ENCODE data around the gene SEPTIN1.

SEPTIN1 gene

DNA sequence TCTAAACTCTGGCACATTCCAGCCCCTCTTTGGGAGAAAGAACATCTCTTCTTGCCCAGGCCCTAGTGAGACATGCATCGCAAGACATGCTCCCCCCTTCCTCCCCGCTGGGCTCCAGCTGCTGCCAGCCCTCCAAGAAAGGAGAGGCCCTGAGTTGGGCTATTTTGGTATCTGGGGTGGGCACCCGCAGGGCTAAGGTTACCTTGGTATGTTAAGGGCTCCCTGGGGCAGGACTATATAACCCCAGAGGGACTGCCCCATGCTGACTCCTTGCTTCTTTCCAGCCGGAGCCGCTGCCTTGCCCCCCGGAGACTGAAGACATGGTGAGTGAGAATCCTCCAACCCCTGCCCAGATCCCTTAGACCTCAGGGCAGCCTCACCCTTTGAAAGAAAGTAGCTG is 7.8 kb downstream of the SEPTIN1 start, which contains the start of gene MYL11:
TSS of gene MYL11 (plus strand) at position 265 of the 400 bp plus-strand sequence. CDS start at position 321, 56 bp downstream.
- DNase-seq: no peak

DNA sequence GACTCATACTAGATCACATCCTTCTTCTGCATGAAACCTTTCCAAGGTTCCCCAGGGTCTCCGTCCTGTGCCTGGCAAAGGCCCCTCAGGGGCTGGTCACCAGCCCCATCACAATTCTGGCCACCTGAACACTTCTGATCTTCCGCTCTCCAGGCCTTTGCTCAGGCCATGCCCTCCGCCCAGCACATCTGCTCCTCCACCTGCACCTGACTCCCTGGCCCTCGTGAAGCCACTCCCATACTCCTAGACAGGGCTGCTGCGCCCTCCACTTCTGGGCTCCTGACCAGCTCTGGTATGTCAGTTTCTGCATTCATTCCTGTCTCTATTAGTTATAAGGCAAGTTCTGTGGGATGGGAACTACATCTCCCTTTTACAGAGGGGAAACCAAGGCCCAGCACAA is 9.6 kb downstream of the SEPTIN1 start:
- no peak for DNase-seq

DNA sequence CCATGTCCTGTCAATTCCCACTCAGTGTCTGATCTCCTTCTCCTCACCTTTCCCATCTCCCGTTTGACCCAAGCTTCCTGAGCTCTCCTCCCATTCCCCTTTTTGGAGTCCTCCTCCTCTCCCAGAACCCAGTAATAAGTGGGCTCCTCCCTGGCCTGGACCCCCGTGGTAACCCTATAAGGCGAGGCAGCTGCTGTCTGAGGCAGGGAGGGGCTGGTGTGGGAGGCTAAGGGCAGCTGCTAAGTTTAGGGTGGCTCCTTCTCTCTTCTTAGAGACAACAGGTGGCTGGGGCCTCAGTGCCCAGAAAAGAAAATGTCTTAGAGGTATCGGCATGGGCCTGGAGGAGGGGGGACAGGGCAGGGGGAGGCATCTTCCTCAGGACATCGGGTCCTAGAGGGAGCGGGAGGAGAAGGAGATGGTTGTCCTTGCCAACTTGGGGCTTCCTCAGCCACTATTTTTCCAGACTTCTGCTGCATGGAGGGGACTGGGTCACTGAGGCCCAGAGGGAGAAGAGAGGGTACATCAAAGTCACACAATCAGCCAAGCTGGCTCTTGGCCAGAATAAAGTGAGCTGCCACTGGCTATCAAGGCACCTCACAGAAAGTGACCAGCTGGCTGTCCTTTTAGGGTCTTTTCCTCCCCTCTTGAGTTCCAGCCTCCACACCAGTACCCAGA is 10.2 kb downstream of the SEPTIN1 start:
- no peak for DNase-seq

DNA sequence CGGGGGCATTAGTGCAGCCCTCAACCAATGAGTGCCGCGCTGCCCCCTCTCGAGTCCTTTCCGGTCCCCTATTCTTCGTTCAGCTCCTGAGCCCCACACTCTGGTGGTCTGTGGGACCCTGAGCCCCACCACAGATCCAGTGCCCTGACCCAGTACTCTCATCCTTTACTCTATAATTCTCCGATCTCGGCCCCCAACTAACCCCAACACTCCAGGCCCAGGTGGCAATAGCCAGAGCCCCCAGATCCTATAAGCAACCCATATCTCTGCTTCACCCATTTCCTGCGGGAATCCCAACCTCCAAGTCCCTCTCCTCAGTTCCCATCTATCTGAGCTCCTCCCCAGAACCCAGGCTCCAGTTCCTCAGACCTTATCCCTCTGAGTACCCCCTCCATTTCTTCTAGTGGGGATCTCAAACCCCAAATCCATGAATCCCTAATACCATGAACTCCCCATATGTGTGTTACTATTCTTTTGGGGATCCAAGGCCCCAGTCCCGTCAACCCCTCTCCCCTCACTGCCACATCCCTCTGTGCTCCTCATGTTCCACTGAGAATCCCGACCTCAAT is 11.0 kb downstream of the SEPTIN1 start:
- DNase-seq: no peak

DNA sequence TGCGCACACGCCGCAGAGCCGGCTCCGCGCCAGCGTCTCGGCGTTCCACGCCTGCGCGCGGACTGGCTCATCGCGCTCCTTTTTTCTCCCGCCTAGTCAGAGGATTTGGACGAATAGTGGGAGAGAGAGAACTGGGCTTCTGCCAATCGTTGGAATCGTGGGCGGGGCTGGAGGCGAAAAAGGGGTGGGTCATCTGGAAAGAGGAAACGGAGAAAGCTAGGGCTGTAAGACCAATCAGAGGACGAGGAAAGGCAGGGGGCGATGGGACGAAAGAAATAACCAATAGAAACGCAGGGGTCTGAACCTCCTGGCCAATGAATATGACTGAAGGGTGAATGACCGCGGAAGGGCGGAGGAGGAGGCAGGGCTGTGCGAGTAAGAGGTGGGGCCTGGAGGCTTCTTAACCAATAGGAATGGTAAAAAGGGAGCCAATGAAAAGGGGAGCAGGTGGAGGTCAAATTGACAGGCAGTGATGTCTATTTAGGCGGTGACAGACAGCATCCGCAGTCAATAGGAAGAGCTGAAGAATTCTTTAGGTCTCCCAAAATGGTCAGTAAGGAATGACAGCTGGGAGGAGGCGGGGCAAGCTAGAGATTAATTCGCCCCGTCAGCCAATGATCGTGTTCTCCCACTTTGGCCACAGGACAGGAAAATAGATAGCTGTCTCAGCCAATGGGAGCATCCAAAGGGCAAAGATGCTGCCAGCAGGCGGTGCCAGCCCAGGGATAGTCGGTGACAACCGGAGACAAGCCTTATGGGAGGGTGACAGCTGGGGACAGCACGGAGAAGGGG is 11.7 kb downstream of the SEPTIN1 start, which contains the start of gene TBC1D10B:
TSS of gene TBC1D10B (minus strand) at position 39 of the 792 bp plus-strand sequence. CDS start 311 bp downstream, outside the sequence.
- DNase-seq: peak; percentile 96 to 97

DNA sequence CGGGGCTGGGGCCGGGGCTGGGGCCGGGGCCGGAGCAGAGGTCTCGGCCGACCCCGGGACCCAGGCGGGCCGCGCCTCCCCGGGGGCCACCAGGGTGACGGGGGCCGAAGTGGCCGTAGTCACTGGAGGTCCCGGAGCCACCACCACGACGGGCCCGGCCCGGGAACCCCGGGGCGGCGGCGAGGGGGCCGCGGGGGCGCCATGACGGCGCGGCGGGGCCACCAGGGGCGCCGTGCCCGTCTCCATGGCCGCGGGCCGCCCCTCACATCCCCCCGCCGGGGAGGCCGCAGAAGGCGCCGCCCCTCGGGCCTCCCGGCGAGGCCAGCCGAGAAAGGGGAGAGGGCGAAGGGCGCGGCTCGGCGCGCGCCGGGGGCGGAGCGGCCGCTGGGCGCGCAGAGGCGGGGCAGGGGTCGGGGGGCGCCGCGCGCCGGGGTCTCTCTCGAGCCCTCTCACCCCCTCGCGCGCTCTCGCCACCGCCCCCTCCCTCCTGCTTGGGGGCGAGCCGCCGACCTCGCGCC is 12.4 kb downstream of the SEPTIN1 start:
- DNase-seq: no peak

DNA sequence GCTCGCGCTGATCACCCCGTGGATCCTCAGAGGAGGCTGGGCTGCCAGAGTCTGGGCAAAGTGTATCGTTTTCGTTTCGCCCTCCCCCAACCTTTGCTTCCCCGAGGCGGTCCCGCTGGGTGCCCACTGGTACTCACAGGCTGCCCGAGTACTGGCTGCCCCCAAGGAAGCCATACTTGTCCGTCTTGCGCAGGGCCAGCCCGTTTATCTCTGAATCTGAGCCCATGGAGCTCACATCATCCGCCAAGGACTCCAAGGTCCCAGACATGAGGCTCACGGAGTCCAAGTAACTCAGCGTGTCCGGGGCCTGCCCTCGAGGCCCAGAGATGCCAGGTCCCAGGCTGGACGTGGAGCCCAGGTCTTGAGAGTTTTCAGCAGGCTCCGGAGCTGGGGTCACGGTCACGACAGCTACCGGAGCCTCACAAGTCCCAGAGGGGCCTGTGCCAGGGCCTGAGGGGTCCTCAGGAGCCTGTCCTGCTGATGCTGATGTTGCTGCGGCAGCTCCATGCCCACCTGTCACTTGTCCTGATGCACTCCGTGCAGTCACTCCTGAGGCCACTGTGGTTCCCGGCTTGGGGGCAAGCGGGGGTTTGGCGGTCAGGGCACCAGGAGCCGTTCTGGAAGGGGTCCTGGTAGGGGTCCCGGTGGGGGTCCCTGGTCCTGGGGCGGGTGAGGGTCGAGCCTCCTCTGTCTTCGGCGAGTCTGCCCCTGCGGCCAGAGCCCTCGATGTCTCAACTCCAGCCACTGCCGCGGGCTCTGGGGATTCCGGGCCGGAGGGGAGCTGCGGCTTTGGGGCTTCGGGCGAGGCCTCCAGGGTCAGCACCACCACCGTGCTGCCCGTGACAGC is 13.0 kb downstream of the SEPTIN1 start:
- no peak for DNase-seq

DNA sequence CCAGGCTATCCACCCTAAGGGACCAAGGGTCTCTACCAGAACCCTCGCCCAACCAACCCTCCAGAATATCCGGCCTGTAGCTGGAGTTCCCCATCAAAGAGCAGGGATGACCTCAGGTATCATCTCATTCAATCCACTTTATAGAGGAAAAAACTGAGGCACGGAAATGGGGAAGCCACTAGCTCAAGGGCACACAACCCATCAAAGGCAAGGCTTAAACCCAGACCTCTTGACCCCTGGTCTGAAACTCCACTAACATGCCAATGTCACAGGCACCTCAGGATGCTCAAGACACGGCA is 13.6 kb downstream of the SEPTIN1 start:
- no peak for DNase-seq

DNA sequence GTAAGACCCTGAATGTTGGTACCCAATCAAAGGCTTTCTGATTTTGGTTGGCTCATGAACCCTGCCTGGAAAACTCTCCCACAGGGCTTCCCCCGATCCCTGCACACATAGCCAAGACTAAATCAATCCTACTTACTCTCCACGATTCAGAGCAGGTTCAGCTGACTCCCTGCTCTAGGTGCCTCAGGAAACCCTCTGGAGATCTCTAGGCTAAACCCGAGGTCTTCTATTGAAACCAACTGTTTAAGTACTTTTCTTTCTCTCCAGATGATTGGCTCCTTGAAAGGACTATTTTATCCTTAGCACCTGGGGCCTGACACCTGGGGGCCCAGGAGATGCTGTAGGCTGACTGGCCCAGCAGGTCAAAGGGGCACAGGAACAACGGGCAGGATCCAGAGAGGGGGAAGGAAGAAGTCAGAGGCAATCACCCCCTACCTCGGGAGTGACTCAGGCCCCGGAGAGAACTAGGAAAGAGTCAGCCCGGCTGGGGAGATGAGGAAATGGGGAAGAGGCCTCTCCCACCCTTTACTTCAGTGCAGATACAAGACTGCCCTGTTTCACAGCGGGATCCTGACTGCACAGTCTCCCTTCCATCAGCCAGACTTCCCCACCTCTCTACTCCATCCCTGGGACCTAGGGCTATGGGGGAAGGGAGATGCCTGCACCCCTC is 14.1 kb downstream of the SEPTIN1 start:
- peak; percentile 45 to 59 for DNase-seq

DNA sequence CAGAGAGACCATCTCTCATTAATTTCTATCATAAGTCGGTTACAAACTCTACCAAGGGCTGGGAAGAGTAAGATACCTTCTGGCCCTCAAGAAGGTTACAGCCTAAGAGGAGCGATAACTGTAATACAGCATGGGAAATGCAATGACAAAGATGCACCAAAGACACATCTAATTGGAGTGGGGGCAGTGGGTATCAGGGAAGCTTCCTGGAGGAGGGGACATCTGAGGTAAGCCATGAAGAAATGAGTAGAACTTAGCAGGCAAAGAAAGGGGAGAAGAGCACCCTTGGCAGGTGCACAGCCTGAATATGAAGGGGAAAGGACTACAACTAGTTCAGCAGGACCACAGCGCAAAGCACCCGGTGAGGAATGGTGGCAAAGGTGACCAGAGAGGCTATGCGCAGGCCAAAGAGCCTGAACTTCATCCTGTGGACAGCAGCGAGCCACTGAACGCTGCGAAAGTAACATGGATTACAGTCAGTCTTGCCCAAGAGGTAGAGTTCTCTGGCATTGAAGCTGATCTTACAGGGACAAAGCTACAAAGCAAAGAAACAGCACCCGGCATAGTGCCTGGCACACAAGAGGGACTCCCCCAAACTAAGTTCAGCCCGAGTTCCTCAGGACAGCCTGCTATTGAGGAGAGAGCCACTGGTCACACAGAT is 14.9 kb downstream of the SEPTIN1 start:
- no peak for DNase-seq

DNA sequence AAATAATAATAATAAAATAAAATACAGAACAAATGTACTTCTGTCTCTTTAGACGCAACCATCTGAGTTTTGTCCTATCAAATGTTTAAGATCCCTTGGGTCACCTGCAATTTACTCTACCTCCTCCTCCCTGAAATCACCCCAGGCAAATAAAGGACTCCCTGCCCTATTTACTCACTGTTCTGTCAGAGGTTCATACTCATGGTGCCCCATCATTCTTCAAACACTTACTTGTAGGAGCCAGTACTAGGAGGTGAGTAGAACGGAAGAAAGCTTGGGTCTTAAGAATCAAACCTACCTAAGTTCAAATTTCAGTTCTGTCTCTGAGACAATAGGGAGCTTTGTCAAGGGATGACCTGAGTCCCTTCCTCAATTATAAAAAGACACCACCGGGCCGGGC is 15.8 kb downstream of the SEPTIN1 start:
- DNase-seq: no peak

DNA sequence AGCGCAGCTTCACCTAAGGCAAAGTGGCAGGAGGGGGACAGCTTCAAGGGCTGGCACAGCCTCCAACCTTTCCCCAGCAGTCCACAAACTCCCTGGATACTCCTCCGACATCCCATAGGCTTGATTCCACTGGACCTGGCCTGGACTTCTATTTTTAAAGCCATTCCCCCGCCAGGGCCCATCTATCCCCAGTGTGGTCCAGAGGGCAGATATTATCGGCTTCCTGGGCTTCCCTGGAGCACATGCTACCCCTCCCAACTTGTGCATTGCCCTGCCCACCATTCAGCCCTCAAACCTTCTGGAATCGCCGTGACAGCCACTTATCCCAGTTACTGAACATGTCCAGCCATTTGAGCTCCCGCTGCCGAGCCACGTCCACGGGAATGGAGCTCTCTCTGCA is 17.2 kb downstream of the SEPTIN1 start:
- no peak for DNase-seq

DNA sequence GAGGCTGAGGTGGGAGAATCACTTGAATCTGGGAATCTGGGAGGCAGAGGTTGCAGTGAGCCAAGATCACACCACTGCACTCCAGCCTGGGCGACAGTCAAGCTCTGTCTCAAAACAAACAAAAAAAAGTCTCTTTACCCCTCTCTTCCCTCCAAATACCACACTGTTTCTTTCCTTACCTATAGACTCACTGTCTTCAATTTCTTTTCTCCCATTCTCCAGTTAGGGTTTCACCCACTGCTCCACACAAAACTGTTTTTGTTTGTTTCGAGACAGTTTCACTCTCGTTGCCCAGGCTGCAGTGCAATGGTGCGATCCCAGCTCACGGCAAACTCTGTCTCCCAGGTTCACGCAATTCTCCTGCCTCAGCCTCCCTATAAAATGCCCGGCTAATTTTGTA is 21.2 kb downstream of the SEPTIN1 start:
- DNase-seq: no peak

DNA sequence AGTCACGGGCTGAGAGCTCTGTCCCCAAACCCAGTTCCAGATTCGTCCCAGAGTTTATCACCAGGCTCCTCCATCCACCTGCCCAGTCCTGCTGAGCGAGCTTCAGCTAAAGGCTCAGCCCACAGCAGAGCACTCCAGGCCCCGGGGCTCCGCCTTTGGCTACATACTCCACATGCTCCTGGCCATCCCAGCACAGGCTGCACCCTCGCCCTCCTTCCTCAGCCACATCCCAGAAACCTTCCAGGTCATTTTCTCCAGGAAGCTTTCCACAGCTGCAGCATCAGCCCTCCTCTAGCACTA is 22.5 kb downstream of the SEPTIN1 start:
- DNase-seq: no peak

DNA sequence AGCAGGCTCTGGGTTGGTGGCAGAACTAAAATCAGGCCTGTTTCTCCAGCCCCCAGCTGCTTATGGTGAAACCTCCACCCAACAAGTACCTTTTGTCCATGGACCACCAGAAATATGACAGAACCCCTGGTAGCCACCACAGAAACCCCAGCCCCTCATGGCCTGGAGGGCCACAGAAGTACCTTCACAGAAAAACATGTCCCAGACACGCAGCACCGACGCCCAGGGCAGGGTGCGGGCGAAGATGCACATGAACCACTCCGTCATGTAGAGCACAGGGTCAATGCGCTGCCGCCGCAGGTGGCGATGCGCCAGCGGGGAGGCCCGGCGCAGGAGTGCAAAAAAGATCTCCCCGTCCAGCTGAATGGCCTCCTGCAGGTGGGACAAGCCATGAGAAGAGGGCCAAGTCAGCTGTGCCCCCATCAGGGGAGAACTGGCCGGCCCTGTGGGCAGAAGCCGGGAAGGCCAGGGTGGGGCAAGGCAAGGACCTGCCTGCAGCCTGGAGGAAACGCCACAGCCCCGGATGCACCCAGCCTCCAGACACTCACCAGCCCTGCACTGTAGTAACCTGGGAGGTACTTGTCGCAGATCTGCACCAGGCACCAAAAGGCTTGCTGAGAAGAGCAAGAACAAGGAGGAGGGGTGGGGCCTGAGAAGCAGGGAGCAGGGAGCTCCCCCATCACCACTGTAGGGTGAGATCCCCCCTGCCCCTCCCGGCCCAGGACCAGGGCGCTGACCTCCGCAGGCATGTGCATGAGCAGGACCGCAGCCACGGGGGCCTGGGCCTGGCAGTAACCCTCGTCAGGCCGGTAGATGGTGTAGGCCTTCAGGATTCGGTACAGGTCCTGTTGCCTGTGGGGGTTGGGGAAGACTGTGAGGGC is 23.1 kb downstream of the SEPTIN1 start:
- no peak for DNase-seq

DNA sequence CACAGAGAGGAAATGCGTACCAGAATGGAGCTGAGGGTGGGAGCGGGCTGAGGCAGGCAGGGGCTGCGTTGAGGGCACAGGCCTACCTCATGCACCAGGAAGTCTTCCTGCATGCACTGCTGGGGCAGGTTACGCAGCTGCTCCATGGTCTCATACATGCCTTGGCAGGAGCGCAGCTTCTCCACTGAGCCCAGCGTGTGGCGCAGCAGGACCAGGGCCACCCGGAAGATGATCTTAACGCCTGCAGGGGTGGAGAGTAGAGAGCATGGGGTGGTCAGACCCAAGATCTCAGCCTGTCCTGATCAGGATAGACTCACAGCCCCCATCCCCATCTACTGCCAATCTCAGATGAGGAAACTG is 23.8 kb downstream of the SEPTIN1 start:
- no peak for DNase-seq

DNA sequence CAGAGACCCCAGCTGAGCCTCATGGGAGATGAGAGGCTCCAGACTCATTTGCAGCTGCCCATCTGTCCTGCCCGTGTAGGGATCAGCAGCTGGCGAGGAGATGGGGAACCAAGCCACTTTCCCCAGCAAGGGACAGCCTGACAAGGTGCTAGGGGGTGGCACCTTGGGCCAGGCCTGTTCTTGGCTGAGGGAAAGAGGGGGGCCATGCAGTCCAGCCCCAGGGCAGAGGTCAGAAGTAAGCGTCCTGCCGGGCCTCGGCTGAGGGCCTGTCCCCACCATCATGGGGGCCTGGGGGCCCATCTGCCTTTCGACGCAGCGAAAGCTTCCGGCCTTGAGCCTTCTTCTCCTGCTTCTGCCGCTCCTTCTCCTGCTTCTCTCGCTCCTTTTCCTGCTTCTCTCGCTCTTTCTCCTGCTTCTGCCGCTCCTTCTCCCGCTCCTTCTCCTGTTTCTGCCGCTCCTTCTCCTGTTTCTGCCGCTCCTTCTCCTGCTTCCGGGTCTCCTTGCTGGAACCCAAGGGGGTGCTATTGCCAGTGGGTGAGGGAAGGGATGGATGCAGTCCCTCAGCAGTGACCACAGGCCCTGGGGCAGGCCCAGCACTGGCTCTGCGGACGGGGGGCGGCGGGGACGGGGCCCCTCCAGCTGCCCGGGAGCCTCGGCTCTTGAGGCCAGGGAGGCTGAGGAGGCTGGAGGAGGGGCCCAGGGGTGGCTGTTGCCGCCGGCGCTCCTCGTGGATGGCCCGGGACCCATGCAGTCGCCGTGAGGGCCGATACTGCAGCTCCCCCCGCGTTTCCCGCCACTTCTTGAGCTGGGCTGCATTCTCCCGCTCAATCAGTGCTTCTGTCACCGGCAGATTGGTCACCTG is 24.4 kb downstream of the SEPTIN1 start:
- no peak for DNase-seq

DNA sequence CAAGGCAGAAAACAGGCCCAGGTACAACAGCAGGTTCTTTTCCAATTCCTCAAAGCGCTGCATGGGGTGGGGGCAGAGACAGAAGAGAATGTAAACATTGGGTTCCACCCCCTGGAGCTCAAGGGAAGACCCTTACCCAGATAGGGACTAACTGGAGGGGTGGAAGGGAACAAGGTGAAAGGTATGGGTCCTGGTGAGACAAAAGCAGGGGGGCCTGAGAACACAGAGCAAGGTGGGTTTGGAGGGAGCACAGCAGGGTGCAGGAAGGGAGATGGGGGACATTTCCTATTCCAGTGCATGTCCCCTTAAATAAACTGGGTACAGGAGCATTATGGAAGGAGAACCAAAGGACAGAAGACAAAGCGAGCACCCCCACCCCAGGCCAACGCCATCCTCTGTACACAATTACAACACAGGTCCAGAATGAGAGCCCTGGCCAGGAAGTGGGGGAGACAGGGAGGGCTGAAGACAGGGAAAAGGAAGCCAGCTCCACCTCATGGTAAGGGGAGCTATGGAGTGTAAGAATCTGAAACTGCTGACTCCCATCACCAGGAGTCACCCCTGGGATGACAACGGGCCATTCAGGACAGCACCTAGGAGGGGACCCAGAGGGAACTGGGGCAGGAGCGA is 25.2 kb downstream of the SEPTIN1 start:
- DNase-seq: no peak

DNA sequence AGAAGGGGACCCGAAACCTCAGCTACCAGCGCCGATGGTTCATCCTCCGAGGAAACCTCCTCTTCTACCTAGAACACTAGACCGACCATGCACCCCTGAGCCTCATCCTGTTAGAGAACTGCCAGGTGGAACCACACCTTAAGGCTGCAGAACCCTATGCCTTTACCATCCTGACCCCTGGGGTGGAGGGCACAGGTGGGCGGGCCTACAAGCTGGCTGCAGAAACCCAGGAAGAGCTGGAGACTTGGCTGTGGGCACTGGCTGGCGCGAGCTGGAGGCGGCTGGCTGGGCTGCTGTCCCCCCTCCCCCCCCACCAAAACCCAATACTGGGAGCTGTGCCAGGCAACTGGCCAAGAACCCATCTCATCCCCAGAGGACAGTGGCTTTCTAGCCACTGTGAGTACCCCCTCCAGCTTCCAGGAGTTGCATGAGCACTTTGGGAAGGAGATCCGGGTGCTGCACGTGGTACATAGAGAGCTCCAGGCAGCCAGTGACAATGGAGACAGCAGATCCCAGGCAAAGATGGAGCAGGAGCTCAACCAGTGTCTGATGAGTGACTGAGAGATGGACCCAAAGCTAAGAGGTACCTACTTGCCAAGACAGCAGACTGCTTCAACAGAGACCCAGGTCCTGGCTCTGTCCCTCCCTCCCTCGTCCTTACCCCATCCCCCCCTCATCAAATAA is 25.8 kb downstream of the SEPTIN1 start:
- no peak for DNase-seq

All from Kasumi-1 (cell line).